ENCODE data around the gene ICE1.
"Not testable (repeated sequence)": the region's sequence is repeated elsewhere in the genome, so short reads cannot be mapped to it uniquely, and the experiment has no call there.

Gene ICE1

GRCh38 chr5:5451863-5452262, 29.4 kb downstream of the ICE1 start:
- FAIRE-seq, result no peak

DNA sequence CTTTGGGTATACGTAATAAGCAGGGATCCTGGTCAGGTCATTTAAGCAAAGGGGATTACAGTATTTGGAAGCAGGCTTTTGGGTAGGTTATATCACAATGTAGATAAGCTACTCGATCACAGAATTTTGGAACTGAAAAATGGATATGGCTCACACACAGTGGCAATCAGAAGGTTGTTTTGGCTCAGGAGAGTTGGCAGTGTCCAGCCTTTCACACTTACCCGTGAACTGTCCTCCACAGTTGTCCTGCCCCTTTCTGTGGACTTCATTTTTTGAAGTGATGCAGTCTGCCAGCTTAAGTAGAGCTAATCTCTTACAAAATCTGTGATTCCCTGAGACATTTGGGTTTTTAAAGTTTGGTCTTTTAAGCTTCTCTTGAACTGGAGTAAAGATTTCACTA, 30.7 kb downstream of the ICE1 start:
- FAIRE-seq, result no peak

DNA sequence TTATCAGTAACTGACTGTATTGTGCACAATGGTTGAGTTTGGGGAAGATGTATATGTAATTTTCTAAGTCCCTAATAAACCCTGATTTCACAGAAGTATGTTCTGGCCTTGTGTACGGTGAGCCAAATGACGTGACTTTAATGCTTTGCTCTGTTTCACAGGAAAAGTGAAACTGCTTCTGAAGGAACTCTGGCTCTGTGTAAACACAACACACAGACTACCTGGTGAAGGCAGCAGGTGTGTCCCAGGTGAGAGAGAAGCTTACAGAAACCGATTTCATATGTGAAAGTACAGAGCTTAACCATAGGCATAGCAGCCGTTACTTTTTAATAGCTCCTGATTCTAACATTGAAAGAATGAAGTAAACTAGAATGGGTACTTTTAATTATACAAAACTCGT, 31.9 kb downstream of the ICE1 start:
- no peak for FAIRE-seq

DNA sequence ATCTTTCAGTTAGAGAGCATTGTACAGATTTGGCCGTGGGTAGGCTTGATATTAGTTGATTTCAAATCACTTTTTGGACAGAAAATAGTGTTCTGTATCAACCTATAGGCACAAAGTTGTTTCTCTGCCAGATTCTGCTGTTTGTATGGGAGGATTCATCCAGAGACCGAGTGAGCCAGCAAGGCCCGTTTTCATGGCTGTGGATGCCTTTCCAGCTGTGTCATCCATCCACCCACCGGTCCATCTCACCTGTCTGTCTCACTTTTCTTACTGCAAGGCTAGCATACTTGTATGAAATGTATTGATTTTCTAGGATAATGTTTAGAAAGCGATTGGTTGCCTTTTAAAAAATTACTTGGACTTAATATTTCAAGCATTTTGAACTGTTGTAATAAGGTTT, 34.4 kb downstream of the ICE1 start:
- FAIRE-seq, result no peak

DNA sequence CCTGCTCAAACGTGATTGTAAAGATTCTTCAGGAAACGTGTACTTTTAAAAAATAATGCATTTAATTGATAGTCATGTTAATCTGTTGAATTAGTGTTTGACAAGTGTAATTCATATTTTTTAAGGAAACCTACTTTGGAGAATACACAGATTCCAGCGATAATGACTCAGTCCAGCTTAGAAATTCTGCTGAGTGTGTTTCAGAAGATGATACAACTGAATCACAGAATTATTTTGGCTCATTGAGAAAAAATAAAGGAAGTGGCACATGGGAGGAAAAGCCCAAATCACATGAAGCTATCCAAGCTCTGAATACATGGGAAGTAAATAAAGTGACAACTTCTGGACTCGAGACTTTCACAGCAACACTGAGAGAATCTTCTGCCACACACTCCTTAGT, 37.8 kb downstream of the ICE1 start:
- FAIRE-seq, result no peak

GRCh38 chr5:5461012-5461411, 38.5 kb downstream of the ICE1 start:
- FAIRE-seq, result no peak

DNA sequence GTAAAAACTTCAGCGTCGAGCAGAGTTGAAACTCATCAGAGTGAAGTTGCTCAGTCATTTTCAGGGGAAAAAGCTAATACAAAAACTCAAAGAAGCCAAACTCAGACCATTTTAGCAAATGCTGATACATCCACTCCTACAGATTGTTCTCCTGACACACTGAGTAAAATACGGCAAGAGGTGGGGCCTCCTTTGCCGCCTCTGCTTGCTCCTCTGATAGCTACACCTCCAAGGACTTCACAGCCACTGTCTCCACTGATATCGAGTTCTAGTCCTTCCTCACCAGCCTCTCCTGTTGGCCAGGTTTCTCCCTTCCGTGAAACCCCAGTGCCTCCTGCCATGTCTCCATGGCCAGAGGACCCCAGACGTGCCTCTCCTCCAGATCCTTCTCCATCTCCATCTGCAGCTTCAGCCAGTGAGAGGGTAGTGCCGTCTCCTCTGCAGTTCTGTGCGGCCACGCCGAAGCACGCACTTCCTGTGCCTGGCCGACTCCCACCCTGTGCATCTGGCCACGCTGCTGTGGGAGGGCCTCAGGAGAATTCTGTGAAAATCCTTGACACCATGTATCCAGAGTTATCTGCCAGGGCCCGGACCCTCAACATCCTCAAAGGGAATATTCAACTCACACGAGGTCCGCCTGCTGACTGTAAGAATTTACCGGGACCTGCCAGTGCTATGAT, 41.7 kb downstream of the ICE1 start:
- no peak for FAIRE-seq

- no peak for FAIRE-seq
These were observed 43.8 kb downstream of the ICE1 start for GRCh38 chr5:5466227-5466626.

DNA sequence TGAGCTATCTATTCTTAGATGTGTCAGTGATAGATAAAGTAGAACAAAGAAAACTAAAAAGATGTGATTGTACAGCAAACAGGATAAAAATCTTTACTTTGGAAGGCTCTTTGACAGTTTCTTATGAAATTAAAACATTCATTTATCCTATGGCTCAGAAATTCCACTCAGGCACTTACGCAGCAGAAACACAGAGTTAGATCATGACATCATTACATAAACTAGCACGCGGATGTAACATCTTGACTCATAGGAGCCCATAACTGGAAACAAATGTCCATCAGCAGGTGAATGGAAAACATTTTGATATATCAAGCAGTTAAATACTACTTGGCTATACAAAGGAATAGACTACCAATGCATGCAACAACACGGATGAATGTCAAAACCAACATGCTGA, 45.3 kb downstream of the ICE1 start:
- FAIRE-seq, result no peak

GRCh38 chr5:5470933-5471332, 48.5 kb downstream of the ICE1 start:
- no peak for FAIRE-seq

DNA sequence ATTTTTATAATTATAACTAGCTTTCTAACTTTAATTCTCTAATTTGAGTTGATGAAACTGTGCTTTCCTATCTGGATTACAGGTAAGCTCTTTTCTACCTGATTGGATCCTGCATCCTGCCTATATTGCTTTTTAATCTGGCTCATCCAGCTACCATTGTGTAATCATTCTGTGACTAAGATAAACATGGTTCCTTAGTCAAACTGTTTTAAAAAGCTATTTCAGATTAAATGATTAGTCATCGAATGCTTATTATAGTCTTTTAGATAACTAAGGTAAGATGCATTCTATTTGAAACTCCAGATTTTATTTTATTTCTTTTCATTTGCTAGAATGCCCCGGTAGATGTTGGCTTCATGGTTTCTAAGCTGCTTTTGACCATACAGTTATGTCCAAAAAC, 50.7 kb downstream of the ICE1 start:
- no peak for FAIRE-seq

- FAIRE-seq, result no peak
These were observed 52.5 kb downstream of the ICE1 start for GRCh38 chr5:5474961-5475360.

DNA sequence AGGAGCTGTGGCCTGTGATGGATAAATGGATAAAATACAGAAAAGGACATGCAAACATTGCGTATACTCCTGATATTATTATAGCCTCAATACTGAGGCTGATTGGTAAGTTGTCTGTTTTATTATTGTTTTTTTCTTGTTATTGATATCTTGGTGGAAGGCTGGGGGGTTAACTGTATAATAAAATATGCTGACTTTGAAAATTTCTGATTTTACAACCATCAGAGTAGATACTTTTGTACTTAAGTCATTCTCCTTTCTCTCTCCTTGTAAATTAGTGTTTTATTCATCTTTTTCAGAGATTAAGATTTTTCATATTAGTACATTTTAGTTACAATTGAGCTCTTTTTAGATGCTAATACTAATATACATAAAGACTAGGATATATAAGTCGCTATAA, 53.5 kb downstream of the ICE1 start:
- FAIRE-seq, result no peak

GRCh38 chr5:5479578-5479977, 57.1 kb downstream of the ICE1 start:
- not testable (repeated sequence) for FAIRE-seq

DNA sequence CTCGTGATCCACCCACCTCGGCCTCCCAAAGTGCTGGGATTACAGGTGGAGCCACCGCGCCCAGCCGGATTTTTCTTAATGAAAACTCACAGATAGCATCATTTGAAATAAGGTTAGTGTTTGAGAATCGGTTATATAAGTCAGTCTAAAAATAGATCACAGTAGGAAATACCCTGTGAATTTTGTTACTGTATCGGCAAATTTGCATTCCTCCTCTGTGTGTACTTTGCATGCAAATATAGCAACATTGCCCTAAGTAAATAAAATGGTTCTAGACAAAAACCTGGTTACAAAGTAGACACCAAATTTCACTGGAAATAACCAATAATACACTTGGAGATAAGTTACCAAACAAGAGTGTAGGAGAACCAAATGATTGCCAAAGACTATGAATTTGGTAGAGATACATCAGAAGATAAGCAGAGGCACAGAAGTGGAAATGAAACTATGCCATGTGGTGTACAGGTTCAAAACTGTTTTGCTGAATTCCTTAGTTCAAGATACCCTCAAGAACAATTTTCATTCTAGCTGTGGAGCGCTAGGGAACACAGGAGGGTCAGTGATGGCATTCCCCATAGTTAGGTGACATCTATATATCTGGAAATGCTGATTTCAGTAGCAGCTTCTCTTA, 58.1 kb downstream of the ICE1 start:
- no peak for FAIRE-seq

- FAIRE-seq, result no peak
These were observed 58.7 kb downstream of the ICE1 start for GRCh38 chr5:5481206-5481605.

- FAIRE-seq, result no peak
These were observed 59.2 kb downstream of the ICE1 start for GRCh38 chr5:5481633-5482032.

DNA sequence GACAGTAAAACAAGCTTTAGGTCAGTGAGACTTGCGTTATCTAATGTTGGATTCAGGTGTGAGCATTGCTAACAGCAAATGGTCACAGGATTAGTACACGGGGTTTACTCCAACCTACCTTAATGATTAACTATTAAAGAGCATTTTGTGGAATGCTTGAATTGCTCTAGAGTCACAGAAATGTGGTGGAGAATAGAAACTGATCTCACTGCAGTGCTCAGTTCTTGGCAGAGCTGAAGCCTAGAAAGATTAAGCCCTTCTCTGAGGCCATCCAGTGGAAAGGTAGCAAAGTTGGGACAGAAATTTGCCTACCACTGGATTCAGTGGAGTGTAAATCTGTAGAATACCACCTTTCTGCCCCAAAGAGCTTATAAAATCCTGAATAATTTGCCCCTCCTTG, 60.9 kb downstream of the ICE1 start:
- FAIRE-seq, result no peak

DNA sequence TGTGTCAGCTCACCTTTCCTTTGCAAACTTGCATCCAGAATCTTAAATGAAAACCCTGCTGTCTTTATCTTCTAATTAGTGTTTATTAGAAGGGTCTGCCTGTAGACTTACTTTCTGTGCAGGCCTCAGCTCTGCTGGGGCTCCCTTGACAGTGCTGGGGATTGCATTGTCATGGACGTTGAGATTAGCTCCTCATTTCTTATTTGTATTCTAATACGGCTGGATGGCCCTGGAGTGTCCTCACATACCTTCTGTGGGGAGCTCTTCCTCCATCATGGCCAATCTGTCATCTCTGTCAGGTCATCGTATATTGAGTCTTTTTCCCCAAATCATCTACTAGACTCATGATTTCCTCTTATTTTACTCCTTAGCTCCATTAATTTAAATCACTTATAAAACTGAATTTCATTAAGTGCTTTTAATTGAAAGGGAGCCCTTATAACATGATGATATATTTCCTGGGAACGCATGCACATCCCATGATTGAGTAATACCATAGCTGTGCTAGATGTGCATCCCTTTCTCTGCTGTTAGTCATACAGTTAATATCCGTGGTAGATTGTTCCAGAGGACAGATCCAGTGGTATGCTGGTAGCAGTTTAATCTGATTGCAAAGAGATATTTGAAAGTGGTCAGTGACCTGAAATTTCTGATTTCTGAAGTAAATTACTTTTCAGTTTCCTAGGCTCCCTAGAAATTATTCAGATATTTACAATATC, 61.6 kb downstream of the ICE1 start:
- FAIRE-seq, result no peak

GRCh38 chr5:5486122-5486521, 63.6 kb downstream of the ICE1 start:
- no peak for FAIRE-seq

- FAIRE-seq, result no peak
These were observed 65.3 kb downstream of the ICE1 start for GRCh38 chr5:5487585-5488360.

DNA sequence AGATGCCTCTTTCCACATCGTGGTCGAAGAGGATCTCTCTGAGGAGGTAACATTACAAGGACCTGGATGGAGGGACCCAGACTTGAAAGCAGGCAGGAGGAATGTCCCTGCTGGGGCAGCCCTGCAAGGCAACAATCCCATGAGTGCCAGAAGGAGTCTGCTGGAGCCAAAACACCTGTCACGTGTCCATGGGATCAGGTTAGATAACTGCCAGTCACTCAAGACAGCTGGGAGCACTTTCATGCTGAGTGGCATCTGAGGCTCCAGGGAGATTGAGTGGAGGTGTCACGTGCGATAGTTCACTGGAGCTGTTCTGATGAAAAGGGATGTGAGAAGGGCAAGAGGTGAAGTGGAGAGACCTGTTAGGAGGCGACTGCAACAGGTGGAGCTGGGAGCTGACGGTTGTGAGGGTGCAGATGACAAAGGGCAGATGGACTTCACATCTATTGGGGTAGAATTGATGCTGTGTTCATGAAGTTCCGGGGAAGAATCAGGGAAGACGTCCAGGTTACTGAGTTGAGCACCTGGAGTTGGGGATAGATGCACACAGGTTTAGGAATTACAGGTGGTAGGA, 68.4 kb downstream of the ICE1 start:
- no peak for FAIRE-seq
